ENCODE data around the gene RBM38.
A peak's percentile ranks its signal among the peaks of the same experiment; 100 is the strongest.
"Not testable (repeated sequence)": the region's sequence is repeated elsewhere in the genome, so short reads cannot be mapped to it uniquely, and the experiment has no call there.

Gene RBM38

DNA sequence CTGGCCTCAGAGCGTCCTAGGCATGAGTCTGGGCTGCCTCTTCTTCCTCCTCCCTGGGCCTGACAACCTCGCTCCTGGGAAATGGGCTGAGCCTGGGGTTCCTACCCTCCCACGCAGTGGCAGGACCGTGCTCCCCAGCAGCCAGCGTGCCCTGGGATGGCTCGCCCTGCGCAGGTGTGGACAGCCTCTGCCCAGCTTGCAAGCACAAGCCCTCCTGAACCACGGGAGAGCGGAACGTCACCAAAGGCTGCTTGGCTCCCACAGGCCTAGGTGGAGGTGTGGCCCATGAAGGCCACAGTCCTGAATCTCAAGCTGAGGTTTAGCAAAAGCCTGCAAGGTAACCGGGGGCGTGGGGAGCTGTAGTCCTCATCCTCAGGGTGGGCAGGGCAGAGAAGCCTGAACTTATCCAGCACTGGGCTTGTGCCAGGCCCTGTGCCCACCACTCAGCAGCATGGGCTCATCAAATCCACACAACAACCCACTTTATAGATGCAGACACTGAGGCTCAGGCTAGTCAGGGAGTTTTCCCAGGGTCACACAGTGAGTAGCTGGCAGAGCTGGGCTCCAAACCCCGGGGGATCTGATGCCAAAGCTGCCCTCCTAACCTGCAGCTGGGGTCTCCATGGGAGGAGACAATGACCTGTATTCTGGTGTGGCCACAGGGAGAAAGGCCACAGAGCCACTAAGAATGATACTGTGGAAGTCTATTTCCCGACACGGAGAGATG, 25.3 kb downstream of the RBM38 start:
- no peak for DNase-seq (ENCODE audit: low read depth in 2 of 3, low spot score in 2 of 3)

DNA sequence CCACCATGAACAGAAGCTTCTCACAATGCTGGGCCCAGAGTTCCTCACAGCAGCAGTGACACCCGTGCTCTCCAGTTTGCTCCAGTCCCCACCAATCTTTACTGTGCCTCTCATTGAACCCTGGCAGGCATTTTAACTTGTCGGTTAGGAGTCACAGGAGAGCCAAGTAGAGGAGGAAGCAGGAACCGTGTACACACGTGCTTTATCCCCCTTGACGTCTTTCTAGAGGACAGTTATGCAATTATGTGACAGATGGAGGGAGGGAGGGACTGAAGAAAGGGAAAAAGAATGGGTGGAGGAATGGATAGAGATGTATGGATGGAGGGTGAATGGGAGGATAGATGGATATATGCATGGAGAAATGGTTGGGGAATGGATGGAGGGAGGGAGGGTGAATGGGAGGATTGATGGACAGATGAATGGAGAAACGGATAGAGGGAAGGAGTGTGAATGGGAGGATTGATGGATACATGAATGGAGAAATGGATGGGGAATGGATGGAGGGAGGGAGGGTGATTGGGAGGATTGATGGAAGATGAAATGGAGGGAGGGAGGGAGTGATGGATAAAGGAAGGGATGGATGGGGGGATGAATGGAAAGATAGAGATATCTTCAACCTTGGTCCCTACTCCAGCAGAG, 26.0 kb downstream of the RBM38 start:
- DNase-seq (ENCODE audit: low read depth in 2 of 3, low spot score in 2 of 3): no peak

DNA sequence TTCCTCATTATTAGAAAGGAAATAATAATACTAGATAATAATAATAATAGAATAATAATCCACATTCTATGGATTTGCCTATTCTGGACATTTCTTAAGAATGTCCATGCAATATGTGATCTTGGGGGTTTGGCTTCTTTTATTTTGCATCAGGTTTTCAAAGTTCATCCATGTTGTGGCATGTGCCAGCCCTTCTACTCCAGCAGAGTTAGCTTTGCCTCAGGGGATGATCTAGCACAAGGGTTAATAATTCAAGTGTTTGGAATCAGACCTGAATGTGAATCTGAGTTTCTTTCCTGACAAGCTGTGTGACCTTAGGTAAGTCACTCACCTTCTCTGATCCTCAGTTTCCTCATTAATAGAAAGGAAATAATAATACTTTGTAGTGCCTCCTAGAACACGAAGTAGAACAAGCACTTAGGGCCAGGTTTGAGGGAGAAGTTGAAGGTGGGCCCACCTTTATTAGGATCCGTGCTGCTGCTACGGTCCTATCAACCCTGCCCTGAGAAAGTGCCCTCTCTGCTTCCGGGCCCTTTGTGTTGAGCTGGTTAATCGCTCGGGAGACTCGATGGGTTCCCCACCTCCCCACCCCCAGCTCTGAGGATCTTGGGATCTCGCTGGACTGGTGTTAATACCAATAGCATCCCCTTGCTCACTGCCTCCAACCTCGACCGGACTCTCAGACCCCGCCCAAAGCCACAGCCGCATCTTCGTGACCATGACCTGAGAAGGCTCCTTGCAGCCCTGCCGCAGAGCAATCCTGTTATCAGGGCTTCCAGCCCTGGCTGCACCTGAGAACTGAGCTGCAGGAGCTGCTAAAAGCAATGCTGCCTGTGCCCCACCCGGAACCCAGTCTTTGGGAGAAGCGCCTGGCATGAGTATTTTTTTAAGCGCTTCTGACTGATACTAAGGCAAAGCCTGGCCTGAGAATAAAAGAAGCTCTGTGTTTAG, 26.9 kb downstream of the RBM38 start:
- no peak for DNase-seq (ENCODE audit: low read depth in 2 of 3, low spot score in 2 of 3)

DNA sequence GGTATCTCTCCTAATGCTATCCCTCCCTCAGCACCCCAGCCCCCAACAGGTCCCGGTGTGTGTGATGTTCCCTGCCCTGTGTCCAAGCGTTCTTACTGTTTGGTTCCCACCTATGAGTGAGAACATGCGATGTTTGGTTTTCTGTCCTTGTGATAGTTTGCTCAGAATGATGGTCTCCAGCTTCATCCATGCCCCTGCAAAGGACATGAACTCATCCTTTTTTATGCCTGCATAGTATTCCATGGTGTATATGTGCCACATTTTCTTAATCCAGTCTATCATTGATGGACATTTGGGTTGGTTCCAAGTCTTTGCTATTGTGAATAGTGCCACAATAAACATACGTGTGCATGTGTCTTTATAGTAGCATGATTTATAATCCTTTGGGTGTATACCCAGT, 28.3 kb downstream of the RBM38 start:
- not testable (repeated sequence) for DNase-seq (ENCODE audit: low read depth in 2 of 3, low spot score in 2 of 3)

DNA sequence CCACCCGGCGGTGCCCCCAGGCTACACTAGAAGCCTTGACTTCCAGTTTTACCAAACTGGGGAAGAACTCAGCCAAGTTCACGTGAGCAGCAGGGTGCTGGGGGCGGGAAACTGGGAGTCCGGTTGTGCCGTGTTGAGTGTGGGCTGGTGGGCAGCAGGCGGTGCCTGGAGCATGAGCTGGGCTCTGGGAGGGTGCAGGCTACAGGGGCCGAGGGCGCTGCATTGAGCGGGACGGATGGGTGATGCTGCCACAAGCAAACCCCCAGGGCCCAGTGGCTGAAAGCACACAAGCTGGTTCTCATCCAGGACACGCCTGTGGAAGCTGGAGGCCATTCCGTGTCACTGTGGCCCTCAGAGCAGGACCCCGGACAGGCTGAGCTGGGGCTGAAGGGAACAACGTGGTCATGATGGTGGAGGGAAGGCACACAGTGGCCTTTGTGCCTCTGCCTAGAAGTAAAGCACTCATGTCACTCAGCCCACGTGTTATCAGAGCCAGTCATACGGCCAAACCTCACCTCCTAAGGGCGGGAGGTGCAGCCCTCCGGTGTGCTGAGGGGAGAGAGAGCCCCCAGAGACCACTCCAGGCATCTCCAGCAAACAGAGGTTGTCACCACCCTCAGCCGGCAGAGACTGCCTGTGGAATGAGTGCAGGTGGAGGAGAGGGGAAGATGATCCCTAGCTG, 29.5 kb downstream of the RBM38 start:
- no peak for DNase-seq (ENCODE audit: low read depth in 2 of 3, low spot score in 2 of 3)

DNA sequence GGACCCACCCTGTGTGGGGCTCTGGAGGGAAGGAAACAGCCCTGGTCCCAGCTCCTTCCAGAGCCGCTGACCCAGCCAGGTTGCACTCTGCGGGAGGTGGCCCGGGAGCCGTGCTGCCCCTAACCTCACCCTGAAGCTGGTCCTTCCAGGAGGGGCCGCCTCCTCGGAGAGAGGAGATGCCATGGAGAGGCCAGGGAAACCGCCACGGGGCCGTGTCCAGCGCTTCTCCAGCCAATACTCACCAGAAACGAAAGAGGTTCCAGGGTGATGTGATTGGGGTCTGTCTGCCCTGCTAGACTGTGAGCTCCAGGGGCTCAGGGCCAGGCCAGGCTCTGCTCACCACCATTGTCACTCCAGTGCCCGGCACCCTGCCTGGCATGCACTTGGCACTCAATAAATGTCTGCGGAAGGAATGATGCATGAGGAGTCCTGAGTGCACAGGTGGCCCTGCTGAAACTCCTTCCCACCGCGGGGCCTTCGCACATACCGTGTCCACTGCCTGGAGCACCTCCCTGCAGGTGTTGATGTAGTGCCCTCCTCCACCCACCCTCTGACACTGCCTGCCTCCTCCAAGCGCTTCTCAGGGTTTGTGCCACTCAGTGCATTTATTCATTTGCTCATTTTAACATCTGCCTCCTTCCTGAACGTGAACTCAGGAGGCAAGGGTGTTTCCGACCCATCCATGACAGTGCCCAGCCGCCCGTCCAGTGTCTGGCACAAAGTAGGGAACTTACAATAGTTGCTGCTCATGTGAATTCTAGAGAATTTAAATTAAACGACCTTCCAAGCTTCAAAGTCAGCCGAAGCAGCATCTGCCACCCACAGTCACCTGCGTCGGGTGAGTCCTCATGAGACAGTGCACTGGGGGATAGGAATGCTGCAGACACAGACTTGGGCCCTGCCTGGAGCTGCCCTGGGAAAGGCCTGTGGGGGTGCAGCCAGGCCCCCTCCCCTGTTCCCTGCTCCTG, 30.3 kb downstream of the RBM38 start:
- DNase-seq (ENCODE audit: low read depth in 2 of 3, low spot score in 2 of 3): no peak

DNA sequence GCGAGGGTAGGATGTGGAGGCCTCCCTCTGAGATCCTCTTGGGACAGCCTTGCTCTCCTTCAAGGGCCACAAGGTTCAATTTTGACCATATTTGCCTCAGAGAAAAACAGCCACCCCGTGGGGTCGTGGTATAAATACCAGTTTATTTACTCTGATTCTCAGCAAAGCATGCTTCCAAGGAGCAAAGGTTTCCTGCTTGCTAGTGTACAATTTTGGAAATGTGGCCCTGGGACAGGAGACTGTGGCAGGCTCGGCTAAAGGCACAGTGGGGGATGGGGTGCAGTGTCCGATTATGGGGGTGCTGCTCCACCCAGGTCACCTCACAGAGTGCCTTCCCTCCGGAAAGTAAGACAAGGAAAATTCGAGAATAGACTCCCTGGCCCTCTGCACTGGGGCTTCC, 31.1 kb downstream of the RBM38 start:
- DNase-seq (ENCODE audit: low read depth in 2 of 3, low spot score in 2 of 3): no peak

DNA sequence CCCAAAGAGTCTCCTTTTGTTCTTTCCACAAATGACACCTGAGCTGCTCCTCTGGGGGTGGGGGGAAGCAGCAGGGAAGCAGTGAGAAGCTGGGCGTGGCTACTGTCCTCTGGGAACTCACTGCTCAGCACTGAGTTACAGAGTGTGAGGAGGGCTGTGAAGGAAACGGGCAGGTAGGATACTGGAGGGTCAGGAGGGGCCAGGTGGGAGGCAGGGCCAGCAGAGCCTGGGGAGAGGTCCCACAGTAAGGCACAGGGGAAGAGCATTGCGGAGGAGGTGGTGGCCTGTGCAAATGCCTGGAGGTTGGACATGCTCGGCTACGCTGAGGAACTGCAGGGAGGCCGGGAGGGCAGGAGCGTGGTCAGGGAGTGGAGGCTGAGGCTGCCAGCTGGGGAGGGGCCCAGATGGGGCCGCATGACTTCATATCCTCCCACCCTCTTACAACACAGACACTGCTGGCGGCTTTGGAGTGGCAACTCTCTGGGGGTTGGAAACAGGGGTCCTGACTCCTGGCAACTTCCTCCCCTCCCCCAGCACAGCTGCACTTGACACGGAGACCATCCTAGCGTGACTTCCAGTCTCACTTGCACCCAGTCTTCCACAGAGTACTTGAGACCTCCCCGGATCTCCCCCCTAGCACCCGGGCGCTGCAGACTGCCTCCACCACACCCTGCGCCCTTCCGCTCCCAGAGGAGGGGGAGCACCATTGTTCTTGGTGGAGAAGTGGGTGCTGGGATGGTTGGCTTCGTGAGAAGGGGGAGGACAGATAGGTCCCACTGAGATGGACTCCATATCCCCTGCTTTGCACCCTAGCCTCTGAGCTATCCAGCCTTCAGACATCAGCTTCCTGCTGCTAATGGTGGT, 34.2 kb downstream of the RBM38 start:
- DNase-seq (ENCODE audit: low read depth in 2 of 3, low spot score in 2 of 3): no peak

DNA sequence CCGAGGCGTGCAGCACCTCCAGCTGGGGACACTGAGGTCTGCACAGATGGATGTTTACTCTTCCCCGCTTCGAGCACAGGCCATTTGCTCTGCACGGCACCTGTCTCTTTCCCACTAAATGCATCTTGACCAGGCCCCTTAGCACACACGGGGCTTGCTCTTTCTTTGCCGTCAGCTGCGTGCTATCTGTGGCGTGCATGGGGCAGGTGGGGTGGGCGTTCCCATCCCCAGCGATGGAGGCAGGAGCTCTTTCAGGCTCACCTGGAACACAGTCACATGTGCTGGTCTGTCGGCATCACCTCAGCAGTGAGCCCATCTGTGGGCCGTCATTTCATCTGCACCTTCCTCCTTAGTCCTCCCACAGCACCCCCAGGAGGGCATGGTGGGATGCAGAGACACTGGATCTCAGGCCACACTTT, 35.1 kb downstream of the RBM38 start:
- no peak for DNase-seq (ENCODE audit: low read depth in 2 of 3, low spot score in 2 of 3)

DNA sequence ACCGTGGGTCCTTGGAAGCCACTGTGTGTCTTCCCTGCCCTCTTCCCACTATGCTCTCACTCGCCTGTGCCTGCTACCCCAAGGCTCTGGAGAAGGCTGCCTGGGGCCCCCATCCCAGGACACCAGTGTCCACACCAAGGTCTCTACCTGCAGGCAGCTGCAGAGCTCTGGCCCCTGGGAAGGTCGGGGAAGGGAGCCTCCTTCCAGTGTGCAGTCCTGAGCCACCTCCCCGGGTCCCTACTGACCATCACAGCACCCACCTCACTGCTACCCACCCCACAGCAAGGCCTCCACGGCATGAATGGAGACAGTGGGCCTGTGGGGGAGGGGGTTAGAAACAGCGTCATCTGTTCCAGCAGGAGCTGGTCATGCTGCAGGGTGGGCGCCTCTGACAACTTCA, 35.6 kb downstream of the RBM38 start:
- no peak for DNase-seq (ENCODE audit: low read depth in 2 of 3, low spot score in 2 of 3)

DNA sequence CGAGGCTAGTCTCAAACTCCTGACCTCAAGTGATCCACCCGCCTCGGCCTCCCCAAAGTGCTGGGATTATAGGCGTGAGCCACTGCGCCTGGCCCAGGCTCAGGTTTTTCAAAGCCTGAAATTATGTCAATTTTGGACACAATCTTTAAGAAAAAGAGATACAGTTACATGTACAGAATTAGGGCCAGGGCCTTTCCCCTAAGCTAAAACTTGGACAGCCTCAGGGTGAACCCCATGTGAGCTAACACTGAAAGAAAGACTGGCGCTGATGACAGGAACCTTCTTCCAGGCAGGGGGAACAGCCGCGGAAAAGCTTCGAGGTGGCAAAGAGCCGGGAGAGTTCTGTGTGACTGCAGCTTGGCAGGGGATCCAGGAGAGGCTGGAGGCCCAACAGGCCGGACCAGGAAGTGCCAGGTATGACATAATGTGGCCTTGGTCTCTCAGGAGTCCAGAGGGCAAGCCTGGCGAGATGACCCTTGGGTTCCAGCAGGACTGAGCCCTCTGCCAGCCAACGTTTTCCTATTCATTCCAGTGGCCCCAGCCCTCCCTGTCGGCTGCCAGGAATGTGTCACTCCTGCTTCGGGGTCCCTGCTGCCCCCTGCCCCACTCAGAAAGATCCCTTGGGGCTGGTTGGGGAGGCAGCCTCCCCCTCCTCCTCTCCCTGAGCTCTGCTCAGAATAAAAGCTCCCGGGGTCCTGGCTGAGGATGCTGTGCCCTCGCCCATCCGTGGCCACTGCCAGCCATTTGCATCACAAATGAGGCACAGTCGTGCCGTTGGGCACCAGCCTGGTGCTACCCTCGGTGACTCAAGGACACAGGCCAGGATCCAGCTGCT, 37.3 kb downstream of the RBM38 start:
- DNase-seq (ENCODE audit: low read depth in 2 of 3, low spot score in 2 of 3): no peak

DNA sequence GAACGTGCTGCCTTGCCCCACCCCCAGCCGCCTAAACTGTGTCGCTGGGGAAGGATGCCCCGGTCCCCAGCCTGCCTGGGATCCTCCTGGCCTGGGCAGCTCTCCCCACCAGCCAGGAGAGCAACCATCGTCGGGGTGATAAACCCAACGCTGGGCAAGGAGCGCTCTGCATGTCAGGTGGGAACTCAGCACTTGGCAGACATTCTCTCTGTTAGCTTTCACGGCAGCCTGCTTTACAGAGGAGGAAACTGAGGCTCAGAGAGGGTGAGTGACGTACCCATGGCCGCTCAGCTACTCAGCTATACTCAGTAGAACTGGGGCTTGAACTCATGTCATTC, 37.9 kb downstream of the RBM38 start:
- no peak for DNase-seq (ENCODE audit: low read depth in 2 of 3, low spot score in 2 of 3)

DNA sequence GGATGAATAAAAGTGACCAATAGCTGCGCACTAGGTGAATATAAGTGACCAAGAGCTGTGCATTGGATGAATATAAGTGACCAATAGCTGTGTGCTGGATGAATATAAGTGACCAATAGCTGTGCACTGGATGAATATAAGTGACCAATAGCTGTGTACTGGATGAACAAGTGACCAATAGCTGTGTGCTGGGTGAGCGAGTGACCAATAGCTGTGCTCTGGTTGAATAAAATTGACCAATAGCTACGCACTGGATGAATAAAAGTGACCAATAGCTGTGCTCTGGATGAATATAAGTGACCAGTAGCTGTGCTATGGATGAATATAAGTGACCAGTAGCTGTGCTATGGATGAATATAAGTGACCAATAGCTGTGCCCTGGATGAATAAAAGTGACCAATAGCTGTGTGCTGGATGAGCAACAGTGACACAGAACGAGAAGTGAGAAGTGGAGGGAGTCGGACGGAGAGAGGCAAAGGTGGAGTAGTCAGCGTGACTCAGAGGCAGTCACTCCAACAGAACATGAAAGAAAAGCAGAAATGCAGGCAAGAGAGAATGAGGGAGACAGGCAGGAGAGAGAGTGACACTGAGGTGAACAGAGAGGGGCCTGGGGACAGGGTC, 38.5 kb downstream of the RBM38 start:
- no peak for DNase-seq (ENCODE audit: low read depth in 2 of 3, low spot score in 2 of 3)

DNA sequence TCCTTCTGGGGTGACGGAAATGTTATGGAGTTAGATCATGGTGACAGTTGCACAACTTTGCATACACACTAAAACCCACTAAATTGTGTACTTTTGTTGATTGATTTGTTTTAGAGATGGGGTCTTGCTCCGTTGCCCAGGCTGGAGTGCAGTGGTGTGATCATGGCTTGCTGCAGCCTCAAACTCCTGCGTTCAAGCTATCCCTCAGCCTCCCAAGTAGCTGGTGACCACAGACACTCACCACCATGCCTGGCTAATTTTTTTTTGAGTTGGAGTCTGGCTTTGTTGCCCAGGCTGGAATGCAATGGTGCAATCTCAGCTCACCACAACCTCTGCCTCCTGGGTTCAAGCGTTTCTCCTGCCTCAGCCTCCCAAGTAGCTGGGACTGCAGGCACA, 39.0 kb downstream of the RBM38 start:
- DNase-seq (ENCODE audit: low read depth in 2 of 3, low spot score in 2 of 3): not testable (repeated sequence)

DNA sequence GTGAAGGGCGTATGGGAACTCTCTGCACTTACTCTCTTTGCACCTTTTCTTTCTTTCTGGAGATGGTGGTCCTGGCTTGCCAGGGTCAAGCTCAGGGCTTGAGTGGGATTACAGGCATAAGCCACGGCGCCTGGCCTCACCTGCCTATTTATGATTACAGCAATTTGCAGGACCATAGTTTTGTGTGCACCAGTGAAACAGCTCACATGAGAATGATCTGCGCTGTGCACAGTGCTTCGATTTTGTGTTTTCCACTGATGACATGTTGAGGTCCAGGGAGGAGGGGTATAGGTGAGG, 40.3 kb downstream of the RBM38 start:
- DNase-seq (ENCODE audit: low read depth in 2 of 3, low spot score in 2 of 3): no peak

DNA sequence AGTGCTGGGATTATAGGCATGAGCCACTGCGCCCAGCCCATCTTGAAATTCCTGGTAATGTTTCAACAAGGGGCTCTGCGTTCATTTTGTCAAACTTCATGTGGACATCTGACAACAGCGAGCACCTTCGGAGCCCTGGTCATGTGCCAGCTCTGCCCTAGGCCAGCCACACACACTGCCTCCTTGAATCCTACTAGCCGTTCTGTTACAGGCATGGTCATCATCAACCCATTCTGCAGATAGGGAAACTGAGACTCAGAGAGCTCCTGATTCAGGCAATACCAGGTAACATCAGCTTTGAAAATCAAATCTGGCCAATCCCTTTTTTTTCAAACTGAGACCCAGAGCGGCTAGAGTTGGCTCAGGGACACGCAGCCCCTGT, 41.3 kb downstream of the RBM38 start:
- no peak for DNase-seq (ENCODE audit: low read depth in 2 of 3, low spot score in 2 of 3)

DNA sequence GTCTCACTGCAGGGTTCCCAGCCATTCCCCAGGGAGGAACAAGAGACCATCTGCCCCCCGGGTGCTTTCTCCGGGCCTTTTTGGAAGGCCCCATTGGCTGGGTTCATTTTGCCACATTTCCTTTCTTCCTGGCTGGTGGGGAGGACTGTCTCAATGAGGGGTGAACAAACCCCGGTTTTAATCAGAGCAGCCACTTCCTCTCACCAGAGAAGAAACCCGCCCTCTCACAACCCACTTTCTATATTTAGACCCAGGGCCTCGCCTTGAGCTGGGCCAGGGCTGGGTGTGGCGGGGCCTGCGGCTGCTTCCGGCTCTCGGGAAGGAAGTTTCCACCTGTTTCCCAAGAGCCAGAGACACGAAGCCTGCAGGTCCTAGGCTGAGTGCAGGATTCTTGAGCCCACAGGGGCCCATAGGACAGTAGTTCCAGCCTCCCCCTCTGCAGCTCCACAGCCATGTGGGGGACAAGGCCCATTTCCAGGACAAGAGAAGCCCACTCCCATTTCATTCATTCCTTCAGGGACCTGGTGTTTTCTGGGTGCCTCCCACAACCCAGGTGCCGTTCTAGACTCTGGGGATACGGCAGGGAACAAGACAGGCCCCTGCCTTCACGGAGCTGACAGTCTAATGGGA, 41.8 kb downstream of the RBM38 start:
- peak; percentile 29 to 50 (median 30) for DNase-seq (ENCODE audit: low read depth in 2 of 3, low spot score in 2 of 3)

All from activated CD8-positive, alpha-beta memory T cell treated with anti-CD3 and anti-CD28 coated beads for 48 hours (primary cell).